Hepatocyte (in vitro differentiated cells): Measurements from ENCODE around the gene CERS5. TPM values are rescaled to one million over a fixed set of nuclear protein-coding genes. Genes with fewer than 3 reads are reported as not detected.

Experiments used
- DNase-seq: peaks from one replicate; pipeline ENCODE4 v3.0.0-alpha.2; 2016; ENCODE audit warnings: low spot score
- H2AFZ ChIP-seq: fragments of 200-600 bp; sonication (generic); 2 replicates; pipeline ENCODE4 v1.6.0; 2016; ENCODE audit warnings: antibody characterized with exemption, mild to moderate bottlenecking
- H3K27ac ChIP-seq: fragments of 200-600 bp; sonication (generic); 2 replicates; pipeline ENCODE4 v1.5.1; 2016; ENCODE audit warnings: mild to moderate bottlenecking
- H3K27me3 ChIP-seq: fragments of 200-600 bp; sonication (generic); 2 replicates; pipeline ENCODE4 v1.6.1; 2016
- H3K36me3 ChIP-seq: fragments of 200-600 bp; sonication (generic); replicated peaks from 2 replicates; pipeline ENCODE4 v1.5.1; 2016; ENCODE audit warnings: low read depth; ENCODE audit not compliant: insufficient read depth
- H3K4me1 ChIP-seq: fragments of 200-600 bp; sonication (generic); 2 replicates; pipeline ENCODE4 v1.5.1; 2016; ENCODE audit warnings: mild to moderate bottlenecking, moderate library complexity; ENCODE audit not compliant: insufficient read depth
- H3K4me2 ChIP-seq: fragments of 200-600 bp; sonication (generic); 2 replicates; pipeline ENCODE4 v1.6.0; 2016
- H3K4me3 ChIP-seq: fragments of 200-600 bp; sonication (generic); 2 replicates; pipeline ENCODE4 v1.5.1; 2016; ENCODE audit warnings: mild to moderate bottlenecking
- H3K79me2 ChIP-seq: fragments of 200-600 bp; sonication (generic); 2 replicates; pipeline ENCODE4 v1.6.0; 2017; ENCODE audit warnings: mild to moderate bottlenecking
- H3K9me2 ChIP-seq: fragments of 200-600 bp; sonication (generic); replicated peaks from 2 replicates; pipeline ENCODE4 v1.6.0; 2017; ENCODE audit warnings: mild to moderate bottlenecking; ENCODE audit not compliant: insufficient read depth
- H3K9me3 ChIP-seq: fragments of 200-600 bp; sonication (generic); 2 replicates; pipeline ENCODE4 v1.5.1; 2016; ENCODE audit warnings: low read depth, mild to moderate bottlenecking
- H4K20me1 ChIP-seq: fragments of 200-600 bp; sonication (generic); 2 replicates; pipeline ENCODE4 v1.6.0; 2016; ENCODE audit warnings: mild to moderate bottlenecking; ENCODE audit not compliant: insufficient read depth, poor library complexity, severe bottlenecking
- CTCF ChIP-seq: fragments of 200-600 bp; sonication (generic); IDR thresholded peaks from 2 replicates; pipeline ENCODE4 v1.5.1; 2016; ENCODE audit warnings: antibody characterized with exemption, mild to moderate bottlenecking; ENCODE audit not compliant: poor library complexity
- EZH2 ChIP-seq: fragments of 200-600 bp; sonication (generic); IDR thresholded peaks from 2 replicates; pipeline ENCODE4 v1.6.1; 2016; ENCODE audit warnings: antibody characterized with exemption, mild to moderate bottlenecking, borderline replicate concordance
- EZH2phosphoT487 ChIP-seq: fragments of 200-600 bp; sonication (generic); IDR thresholded peaks from one replicate; pipeline ENCODE4 v1.6.1; 2018; ENCODE audit warnings: antibody characterized with exemption, mild to moderate bottlenecking, low read depth, moderate library complexity; ENCODE audit not compliant: unreplicated experiment, severe bottlenecking
- WGBS: methylation state at CpG from one replicate; pipeline ENCODE4 v1.1.6; 2016; ENCODE audit warnings: low lambda C conversion rate; ENCODE audit errors: missing lambda C conversion rate; 5-methylcytosine and 5-hydroxymethylcytosine counted together
- polyA plus RNA-seq: library from polyadenylated mRNA; unstranded; fragments of >200 nt; fragmentation: Nextera tagmentation; extraction: Ambion mirVana; gene quantifications from 2 replicates; pipeline ENCODE4 v1.2.1, GENCODE V29; 2016
- total RNA-seq: library from RNA; depleted of rRNA; stranded (reverse); fragments of >200 nt; gene quantifications from 2 replicates; pipeline ENCODE4 v1.2.3, GENCODE V29; 2014

Gene CERS5
- total and polyA plus RNA-seq, 2 experiments from 2014 or later = 38.8 to 53.3 TPM

DNA sequence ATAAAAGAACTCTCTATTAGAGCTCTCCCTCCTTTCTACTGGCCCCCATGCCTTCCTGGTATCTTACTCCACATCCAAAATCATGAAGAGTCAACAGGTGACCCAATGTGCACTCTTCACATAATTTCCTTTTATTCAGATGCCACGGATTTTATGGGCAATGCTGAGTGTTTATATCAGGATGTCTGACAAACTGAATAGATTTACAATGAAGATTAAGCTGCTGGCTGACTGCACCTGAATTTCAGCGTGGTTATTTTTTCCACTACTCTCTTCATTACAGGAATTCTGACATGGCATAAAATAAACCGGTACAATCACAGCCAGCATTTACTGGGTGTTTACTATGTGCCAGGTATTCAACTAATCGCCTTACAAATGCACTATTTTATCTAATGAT is 29.4 kb upstream of the CERS5 start:
- no peaks in the 10 kb centered on the region for H3K9me2 ChIP-seq
- peak overlapping the region; percentile 7 for H3K27ac ChIP-seq
- H2AFZ ChIP-seq = no peak overlapping the region
- DNase-seq = no peak
- no peak overlapping the region for H3K4me2 ChIP-seq
- no peaks in the 10 kb centered on the region for H3K9me3 ChIP-seq
- WGBS = 72% methylated on average over 4 of the region's 4 CpGs
- H3K4me1 ChIP-seq = peaks cover 12% of the 10 kb centered on the region
- TF ChIP-seq EZH2 (no peak), EZH2phosphoT487 (no peak), CTCF (no peak)
- no peaks in the 10 kb centered on the region for H3K36me3 ChIP-seq
- H3K27me3 ChIP-seq = no peaks in the 10 kb centered on the region
- H3K4me3 ChIP-seq = no peak overlapping the region
- H4K20me1 ChIP-seq = no peaks in the 10 kb centered on the region
- no peaks in the 10 kb centered on the region for H3K79me2 ChIP-seq

DNA sequence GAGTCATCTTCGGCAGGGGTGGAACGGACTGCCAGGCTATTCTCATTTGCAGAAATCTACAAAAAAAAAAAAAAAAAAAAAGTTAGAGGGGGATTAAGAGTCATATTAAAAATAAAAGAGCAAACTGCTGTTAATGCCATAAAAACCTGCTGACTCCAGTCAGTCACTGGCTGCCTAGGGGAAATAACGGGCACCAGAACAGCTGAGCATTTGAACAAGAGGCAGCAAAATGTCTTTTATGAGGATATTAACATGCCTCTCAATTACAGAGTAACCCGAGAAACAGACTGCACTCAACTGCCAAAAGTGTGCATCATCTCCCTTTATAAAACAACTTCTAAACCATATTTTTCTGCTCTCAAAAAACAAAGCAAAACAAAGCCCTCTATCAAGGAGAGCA is 28.7 kb upstream of the CERS5 start:
- WGBS = 63% methylated on average over 4 of the region's 4 CpGs
- H3K36me3 ChIP-seq = no peaks in the 10 kb centered on the region

GRCh38 chr12:50192908-50193307 is 25.7 kb upstream of the CERS5 start:
- no peak overlapping the region for H3K4me2 ChIP-seq
- TF ChIP-seq EZH2phosphoT487 (no peak), EZH2 (no peak), CTCF (no peak)
- no peaks in the 10 kb centered on the region for H3K27me3 ChIP-seq
- no peaks in the 10 kb centered on the region for H3K9me3 ChIP-seq
- H3K36me3 ChIP-seq = no peaks in the 10 kb centered on the region
- H3K79me2 ChIP-seq = no peaks in the 10 kb centered on the region
- no peak overlapping the region for H2AFZ ChIP-seq
- 85% methylated on average over 5 of the region's 5 CpGs for WGBS
- H3K9me2 ChIP-seq = no peaks in the 10 kb centered on the region
- H4K20me1 ChIP-seq = no peaks in the 10 kb centered on the region
- DNase-seq = no peak
- peaks cover 18% of the 10 kb centered on the region for H3K4me1 ChIP-seq
- no peak overlapping the region for H3K4me3 ChIP-seq
- peak overlapping the region; percentile 11 for H3K27ac ChIP-seq

More for the DNA sequence above, 28.7 kb upstream of the CERS5 start:
- DNase-seq = no peak
- Histone ChIP-seq H3K79me2 (no peaks in the 10 kb centered on the region), H3K9me2 (no peaks in the 10 kb centered on the region), H3K4me1 (peaks cover 8% of the 10 kb centered on the region), H3K4me2 (no peak overlapping the region), H3K27ac (peak overlapping the region; percentile 7), H3K27me3 (no peaks in the 10 kb centered on the region), H4K20me1 (no peaks in the 10 kb centered on the region), H3K9me3 (no peaks in the 10 kb centered on the region), H3K4me3 (no peak overlapping the region), H2AFZ (no peak overlapping the region)
- TF ChIP-seq EZH2phosphoT487 = no peak
- no peak for TF ChIP-seq EZH2
- no peak for TF ChIP-seq CTCF

DNA sequence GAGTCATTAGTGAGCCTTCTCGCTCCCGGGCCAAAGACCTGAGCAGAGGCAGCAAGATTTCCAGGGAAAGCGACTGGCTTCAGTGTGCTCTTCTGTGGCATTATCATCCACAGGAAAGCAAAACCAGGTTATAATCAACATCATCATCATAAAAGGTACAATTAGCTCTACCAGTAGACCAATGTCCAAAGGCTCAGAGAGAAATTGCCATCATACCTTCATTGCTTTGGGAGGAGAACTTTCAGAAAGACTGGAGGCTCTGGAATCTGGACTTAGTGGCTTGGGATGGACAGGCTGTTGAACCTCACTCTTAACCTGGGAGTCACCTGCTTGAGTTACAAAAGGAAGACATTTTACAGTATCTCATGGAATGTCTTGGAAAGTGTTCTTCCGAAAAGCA is 25.1 kb upstream of the CERS5 start:
- Histone ChIP-seq H3K9me3 (no peaks in the 10 kb centered on the region), H3K27ac (peak overlapping the region; percentile 11), H3K36me3 (no peaks in the 10 kb centered on the region), H3K9me2 (no peaks in the 10 kb centered on the region), H3K79me2 (no peaks in the 10 kb centered on the region), H4K20me1 (no peaks in the 10 kb centered on the region), H3K4me3 (no peak overlapping the region), H3K4me2 (no peak overlapping the region), H2AFZ (no peak overlapping the region), H3K27me3 (no peaks in the 10 kb centered on the region), H3K4me1 (peaks cover 23% of the 10 kb centered on the region)
- no peak for DNase-seq
- 98% methylated on average over 4 of the region's 4 CpGs for WGBS
- TF ChIP-seq EZH2phosphoT487 = no peak
- no peak for TF ChIP-seq CTCF
- TF ChIP-seq EZH2 = no peak
